ENCODE measurements around the gene MTMR12. TPM values are rescaled to one million over a fixed set of nuclear protein-coding genes. Genes with fewer than 3 reads are reported as not detected.

Gene MTMR12
- total and polyA plus RNA-seq, 2 of the 8 experiments (the other 6 are each of a cell fraction or from before 2014, with no cell fraction given), result 19.1 to 59.3 TPM

DNA sequence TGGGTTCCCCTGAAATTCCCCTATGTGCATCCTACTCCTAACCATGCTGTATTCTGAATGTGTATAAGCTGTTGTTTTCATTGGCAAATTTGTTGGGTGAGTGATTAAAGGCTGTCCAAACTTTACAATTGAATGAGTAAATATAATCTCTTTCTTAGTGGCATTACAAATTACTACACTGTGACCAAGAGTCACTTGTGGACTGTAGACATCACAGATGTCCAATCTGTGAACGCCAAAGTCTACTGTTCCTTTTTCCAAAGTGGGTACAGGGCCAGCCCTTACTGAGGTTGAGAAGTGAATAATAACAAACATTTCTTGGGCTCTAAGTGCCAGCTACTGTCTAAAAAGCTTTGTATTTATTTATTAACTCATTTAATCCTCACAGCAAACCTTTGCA is 29.7 kb downstream of the MTMR12 start:
- Histone ChIP-seq H3K4ac (replicated peaks; ENCODE audit: insufficient read length, low read depth, low read length) (no peak overlapping the region), H2BK12ac (ENCODE audit: low read depth, low read length) (no peak overlapping the region), H3K36me3 (ENCODE audit: control insufficient read depth in 2 of 4, insufficient read depth in 4 of 4, low read length in 3 of 4) (peaks cover 0 to 3% (median 0%) of the 10 kb centered on the region in 4 experiments; a peak in 2 of 8 replicates), H3K27ac (ENCODE audit: low read depth, low read length) (no peak overlapping the region), H3K9me3 (ENCODE audit: insufficient read depth in 2 of 2, low read depth in 1 of 2, low read length in 1 of 2) (no peaks in the 10 kb centered on the region), H2AK5ac (ENCODE audit: low read depth, low read length) (no peak overlapping the region; the same call in 1 of the 2 replicates), H4K8ac (ENCODE audit: extremely low read depth, insufficient read depth, low read length) (no peak overlapping the region), H2BK15ac (ENCODE audit: low read length) (no peak overlapping the region), H2BK20ac (ENCODE audit: low read length) (no peak overlapping the region), H3K4me1 (replicated peaks in 1 of 4; ENCODE audit: control insufficient read depth in 3 of 4, insufficient read depth in 4 of 4, low read length in 3 of 4) (peaks cover 4 to 35% (median 18%) of the 10 kb centered on the region in 4 experiments; a peak in 6 of 7 replicates), H3K18ac (ENCODE audit: extremely low read depth, low read length) (no peak overlapping the region), H2AFZ (ENCODE audit: low read length) (no peak overlapping the region), H3K56ac (replicated peaks; ENCODE audit: insufficient read length, low read depth, low read length) (no peak overlapping the region), H3K23ac (ENCODE audit: insufficient read length) (no peak overlapping the region), H2BK120ac (replicated peaks; ENCODE audit: low read depth, low read length) (no peak overlapping the region), H4K20me1 (replicated peaks in 1 of 2; ENCODE audit: control insufficient read depth in 1 of 2, insufficient read depth in 2 of 2, low read length in 2 of 2) (no peaks in the 10 kb centered on the region), H3K27me3 (replicated peaks in 1 of 4; ENCODE audit: control insufficient read depth in 3 of 4, extremely low read depth in 1 of 4, insufficient read depth in 3 of 4, low read length in 3 of 4) (no peaks in the 10 kb centered on the region), H3K4me2 (ENCODE audit: insufficient read depth in 1 of 2, low read depth in 2 of 2, low read length in 2 of 2) (no peak overlapping the region), H4K5ac (ENCODE audit: insufficient read length, low read depth, low read length) (no peak overlapping the region), H3K14ac (ENCODE audit: insufficient read length) (no peak overlapping the region), H2BK5ac (ENCODE audit: low read depth, low read length) (no peak overlapping the region), H4K91ac (replicated peaks; ENCODE audit: insufficient read length, low read length) (no peak overlapping the region), H3K4me3 (ENCODE audit: extremely low read depth in 1 of 4, insufficient read depth in 2 of 4, low read depth in 3 of 4, low read length in 4 of 4) (no peak overlapping the region), H3K79me1 (ENCODE audit: low read depth, low read length) (peaks cover 9% of the 10 kb centered on the region), H3K9ac (replicated peaks in 1 of 4; ENCODE audit: extremely low read depth in 1 of 4, low read depth in 3 of 4, low read length in 3 of 4) (no peak overlapping the region), H3K79me2 (ENCODE audit: control insufficient read depth in 1 of 2, insufficient read depth in 2 of 2, low read length in 2 of 2) (peaks cover 3 to 76% of the 10 kb centered on the region in 2 experiments; a peak in 3 of 4 replicates), H3K23me2 (ENCODE audit: low read depth, low read length) (no peaks in the 10 kb centered on the region)
- DNase-seq (ENCODE audit: low read depth in 1 of 2, low spot score in 2 of 2) (no peak), FAIRE-seq (no peak)
- ChIA-PET POLR2A (ENCODE audit: partially characterized antibody) (interaction anchor here (1.2 to 2.1 kb wide), 2 partner anchors 9 to 30 kb away, joined by 3 to 8 read pairs; partner anchors contain the start of gene MTMR12), CTCF (ENCODE audit: partially characterized antibody) (interaction anchor here (1.4 to 2.2 kb wide), 3 partner anchors 16 to 50 kb away, joined by 3 to 9 read pairs (median 5); no protein-coding TSS in a partner anchor)
- WGBS, 2 experiments (ENCODE audit: extremely low coverage in 1 of 2, insufficient coverage in 1 of 2, insufficient read length in 1 of 2, insufficient replicate concordance in 2 of 2, low coverage in 1 of 2, low lambda C conversion rate in 2 of 2, missing lambda C conversion rate in 1 of 2), result 94% methylated on average over 1 of the region's 1 CpG; no CpG with 5 or more reads in 1 of the 2 experiments
- TF ChIP-seq, protein P1, sequence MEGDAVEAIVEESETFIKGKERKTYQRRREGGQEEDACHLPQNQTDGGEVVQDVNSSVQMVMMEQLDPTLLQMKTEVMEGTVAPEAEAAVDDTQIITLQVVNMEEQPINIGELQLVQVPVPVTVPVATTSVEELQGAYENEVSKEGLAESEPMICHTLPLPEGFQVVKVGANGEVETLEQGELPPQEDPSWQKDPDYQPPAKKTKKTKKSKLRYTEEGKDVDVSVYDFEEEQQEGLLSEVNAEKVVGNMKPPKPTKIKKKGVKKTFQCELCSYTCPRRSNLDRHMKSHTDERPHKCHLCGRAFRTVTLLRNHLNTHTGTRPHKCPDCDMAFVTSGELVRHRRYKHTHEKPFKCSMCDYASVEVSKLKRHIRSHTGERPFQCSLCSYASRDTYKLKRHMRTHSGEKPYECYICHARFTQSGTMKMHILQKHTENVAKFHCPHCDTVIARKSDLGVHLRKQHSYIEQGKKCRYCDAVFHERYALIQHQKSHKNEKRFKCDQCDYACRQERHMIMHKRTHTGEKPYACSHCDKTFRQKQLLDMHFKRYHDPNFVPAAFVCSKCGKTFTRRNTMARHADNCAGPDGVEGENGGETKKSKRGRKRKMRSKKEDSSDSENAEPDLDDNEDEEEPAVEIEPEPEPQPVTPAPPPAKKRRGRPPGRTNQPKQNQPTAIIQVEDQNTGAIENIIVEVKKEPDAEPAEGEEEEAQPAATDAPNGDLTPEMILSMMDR (IDR thresholded peaks at IDR 0.05; ENCODE audit: control extremely low read depth in 1 of 3, insufficient read depth in 1 of 3, low read depth in 1 of 3, low read length in 3 of 3), result no peak
- TF ChIP-seq HDAC2 (IDR thresholded peaks at IDR 0.05; ENCODE audit: borderline replicate concordance in 1 of 2, low read depth in 2 of 2, low read length in 2 of 2), result no peak
- TF ChIP-seq EP300 (IDR thresholded peaks at IDR 0.05; ENCODE audit: borderline replicate concordance in 1 of 2, low read depth in 2 of 2, low read length in 2 of 2), result no peak
- no peak for TF ChIP-seq BCL11A (IDR thresholded peaks at IDR 0.05; ENCODE audit: low read depth in 2 of 2, low read length in 2 of 2)
- no peak for TF ChIP-seq SIN3A (conservative IDR thresholded peaks at IDR 0.05 in 1 of 2, IDR thresholded peaks at IDR 0.05 in 1 of 2; ENCODE audit: low read depth in 1 of 2, low read length in 2 of 2)
- no peak for TF ChIP-seq KDM4A (IDR thresholded peaks at IDR 0.05; ENCODE audit: low read depth, low read length, severe bottlenecking)
- no peak for TF ChIP-seq NRF1 (IDR thresholded peaks at IDR 0.05; ENCODE audit: low read depth, low read length)
- TF ChIP-seq, protein P2, sequence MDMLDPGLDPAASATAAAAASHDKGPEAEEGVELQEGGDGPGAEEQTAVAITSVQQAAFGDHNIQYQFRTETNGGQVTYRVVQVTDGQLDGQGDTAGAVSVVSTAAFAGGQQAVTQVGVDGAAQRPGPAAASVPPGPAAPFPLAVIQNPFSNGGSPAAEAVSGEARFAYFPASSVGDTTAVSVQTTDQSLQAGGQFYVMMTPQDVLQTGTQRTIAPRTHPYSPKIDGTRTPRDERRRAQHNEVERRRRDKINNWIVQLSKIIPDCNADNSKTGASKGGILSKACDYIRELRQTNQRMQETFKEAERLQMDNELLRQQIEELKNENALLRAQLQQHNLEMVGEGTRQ (IDR thresholded peaks at IDR 0.05; ENCODE audit: low read length), result no peak

Data from H1 (cell line).